Heart right ventricle (tissue), 16 donors: ENCODE measurements around the gene GPC5. TPM values are rescaled to one million over a fixed set of nuclear protein-coding genes. Genes with fewer than 3 reads are reported as not detected.

Experiments
- ATAC-seq, 8 donors: fragments of 200-7000 bp; cut with Tn5 transposase; one replicate each; pipeline ENCODE4 v1.9.1; 2020; ENCODE audit warnings: mild to moderate bottlenecking in 8 of 8, moderate library complexity in 8 of 8, moderate number of reproducible peaks in 1 of 8
- DNase-seq, 2 donors: peaks; one replicate each; pipeline ENCODE4 v3.0.0-alpha.2; 2020
- H3K27ac ChIP-seq, 10 donors: fragments of 200-600 bp; sonication (generic) in 2 of 10; one replicate each; pipeline versions ENCODE4 v1.5.0 to v1.8.0; 2020 to 2022; ENCODE audit warnings: mild to moderate bottlenecking in 3 of 10
- H3K27me3 ChIP-seq, 7 donors: fragments of 200-600 bp; one replicate each; pipeline ENCODE4 v1.8.0; 2021 to 2022; ENCODE audit warnings: mild to moderate bottlenecking in 2 of 7
- H3K36me3 ChIP-seq, 9 donors: fragments of 200-600 bp; sonication (generic) in 1 of 9; one replicate each; pipeline versions ENCODE4 v1.5.0 to v1.8.0; 2020 to 2022; ENCODE audit warnings: mild to moderate bottlenecking in 2 of 9
- H3K4me1 ChIP-seq, 9 donors: fragments of 200-600 bp; sonication (generic) in 1 of 9; one replicate each; pipeline versions ENCODE4 v1.5.0 to v1.8.0; 2020 to 2022; ENCODE audit warnings: mild to moderate bottlenecking in 4 of 9
- H3K4me3 ChIP-seq, 10 donors: fragments of 200-600 bp; sonication (generic) in 2 of 10; one replicate each; pipeline versions ENCODE4 v1.5.0 to v1.8.0; 2020 to 2022; ENCODE audit warnings: mild to moderate bottlenecking in 7 of 10, moderate library complexity in 2 of 10
- H3K9me3 ChIP-seq, 11 donors: fragments of 200-600 bp in 10 of 11; sonication (generic) in 2 of 11; one replicate each; pipeline versions ENCODE4 v1.5.0 to v1.8.0; 2013 to 2022; ENCODE audit warnings: mild to moderate bottlenecking in 2 of 11, control low read depth in 1 of 11, moderate library complexity in 1 of 11
- WGBS, 2 donors: extraction: QIAGEN DNeasy Blood & Tissue Kit; methylation state at CpG; one replicate each; pipeline ENCODE4 v1.1.7; 2013; ENCODE audit warnings: inconsistent platforms in 1 of 2; 5-methylcytosine and 5-hydroxymethylcytosine counted together
- intact Hi-C, 10 donors: fragments of 100-400 bp; cut with DNase I; formaldehyde crosslinking; loops; one replicate each; pipeline versions ENCODE4 v1.11.1 to v1.14.2; 2022
- polyA plus RNA-seq, 2 donors: library from polyadenylated mRNA; stranded (reverse); fragments of 200-250 nt; gene quantifications; one replicate each; pipeline ENCODE4 v1.2.3, GENCODE V29; 2013
- total RNA-seq, 10 donors: library from RNA; stranded (reverse); fragmentation: NEBNext Ultra II Directional in 3 of 10; extraction: Animal tissue kit (Norgen Biotek cat#: 25700) in 3 of 10; gene quantifications; one replicate each; pipeline versions ENCODE4 v1.2.1 to v1.2.4, GENCODE V29; 2021 to 2023
- TF ChIP-seq, protein P1 (sequence below), 9 donors: fragments of 200-600 bp; sonication (generic) in 2 of 9; IDR thresholded peaks; one replicate each; pipeline versions ENCODE4 v1.5.0 to v1.8.0; 2021 to 2022; ENCODE audit warnings: antibody characterized with exemption in 9 of 9, mild to moderate bottlenecking in 5 of 9, moderate library complexity in 1 of 9
- donor health status: Arrhythmogenic right ventricular cardiomyopathy.
- donor health status: ischemic (EF 13 %, LVEDD 7.1; RV severe dilation, severe dysfunction).
- donor health status: healthy with polysubstance abuse.
- donor health status: DM: no; HTN: yes; CAD: no.
- donor health status: DM: no; HTN: no; CAD: no.
- donor health status: ischemic (EF 25% LVEDD 6.9; RV normal size, moderate dysfunction).
- donor health status: ischemic (EF 25% LVEDD 5.7; RV mildly dilated, moderate dysfunction).
- donor health status: healthy.
- donor health status: DM: yes; HTN: yes; CAD: no.
- donor health status: Ischemic cardiomyopathy.
- donor health status: ischemic (EF 35%, LVEDD 5.7; RV mildly dilated, moderate dysfunction).
- donor health status: nonischemic (EF 11% LVEDD 7.7; RV severe dilation, severe dysfunction).
- donor health status: DM: yes; HTN: yes; CAD: no.
- donor health status: PGD.
- donor health status: ischemic (EF 29% LVEDD 5.4; RV normal size, mild dysfunction).
- donor health status: nonischemic (EF 23%, LVEDD 6.1; RV moderate dilation, normal function).

The GPC5 gene
- total and polyA plus RNA-seq, 12 donors = 0.01 to 3.5 (median 0.70) TPM; not detected in 1

DNA sequence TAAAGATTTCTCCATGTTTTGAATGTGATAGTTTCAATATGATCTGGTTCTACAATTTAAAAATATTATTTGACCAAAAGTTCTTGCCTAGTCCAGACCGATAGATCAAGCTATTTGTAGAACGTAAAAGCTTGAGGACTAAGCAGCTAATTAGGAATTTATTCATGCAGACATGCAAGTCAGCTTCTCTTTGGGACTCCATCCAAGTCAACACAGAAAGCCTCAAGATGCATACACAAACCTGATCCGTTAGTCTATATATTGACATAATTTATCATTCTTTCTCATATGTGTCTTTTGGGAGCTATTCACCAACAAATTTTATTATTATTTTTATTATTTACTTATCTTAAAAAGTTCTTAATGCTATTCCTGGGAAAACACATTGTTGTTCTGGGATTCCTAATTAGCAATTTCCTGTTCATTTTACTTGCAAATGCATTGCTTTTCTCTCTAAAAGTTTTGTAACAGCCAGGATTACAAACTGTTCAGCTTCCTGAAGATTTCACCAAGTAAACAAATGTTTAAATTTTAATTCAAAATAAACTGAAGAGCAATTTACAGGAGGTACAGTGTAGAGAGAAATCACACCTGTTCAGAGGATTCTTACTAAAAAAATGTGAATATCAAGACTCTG lies 375.3 kb downstream of the GPC5 start:
- no peak overlapping the region for H3K27ac ChIP-seq
- intact Hi-C loops = no loop called here
- peaks cover 0 to 3% (median 0%) of the 10 kb centered on the region in 11 donors for H3K9me3 ChIP-seq
- DNase-seq (no peak), ATAC-seq (no peak)
- no peaks in the 10 kb centered on the region for H3K4me1 ChIP-seq
- WGBS, 2 donors = 45 to 53% methylated on average over 3 of the region's 3 CpGs
- TF ChIP-seq, protein P1, sequence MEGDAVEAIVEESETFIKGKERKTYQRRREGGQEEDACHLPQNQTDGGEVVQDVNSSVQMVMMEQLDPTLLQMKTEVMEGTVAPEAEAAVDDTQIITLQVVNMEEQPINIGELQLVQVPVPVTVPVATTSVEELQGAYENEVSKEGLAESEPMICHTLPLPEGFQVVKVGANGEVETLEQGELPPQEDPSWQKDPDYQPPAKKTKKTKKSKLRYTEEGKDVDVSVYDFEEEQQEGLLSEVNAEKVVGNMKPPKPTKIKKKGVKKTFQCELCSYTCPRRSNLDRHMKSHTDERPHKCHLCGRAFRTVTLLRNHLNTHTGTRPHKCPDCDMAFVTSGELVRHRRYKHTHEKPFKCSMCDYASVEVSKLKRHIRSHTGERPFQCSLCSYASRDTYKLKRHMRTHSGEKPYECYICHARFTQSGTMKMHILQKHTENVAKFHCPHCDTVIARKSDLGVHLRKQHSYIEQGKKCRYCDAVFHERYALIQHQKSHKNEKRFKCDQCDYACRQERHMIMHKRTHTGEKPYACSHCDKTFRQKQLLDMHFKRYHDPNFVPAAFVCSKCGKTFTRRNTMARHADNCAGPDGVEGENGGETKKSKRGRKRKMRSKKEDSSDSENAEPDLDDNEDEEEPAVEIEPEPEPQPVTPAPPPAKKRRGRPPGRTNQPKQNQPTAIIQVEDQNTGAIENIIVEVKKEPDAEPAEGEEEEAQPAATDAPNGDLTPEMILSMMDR (IDR thresholded peaks at IDR 0.05) = no peak
- peaks cover 0 to 3% (median 0%) of the 10 kb centered on the region in 7 donors for H3K27me3 ChIP-seq
- H3K4me3 ChIP-seq = no peak overlapping the region
- H3K36me3 ChIP-seq = no peaks in the 10 kb centered on the region

DNA sequence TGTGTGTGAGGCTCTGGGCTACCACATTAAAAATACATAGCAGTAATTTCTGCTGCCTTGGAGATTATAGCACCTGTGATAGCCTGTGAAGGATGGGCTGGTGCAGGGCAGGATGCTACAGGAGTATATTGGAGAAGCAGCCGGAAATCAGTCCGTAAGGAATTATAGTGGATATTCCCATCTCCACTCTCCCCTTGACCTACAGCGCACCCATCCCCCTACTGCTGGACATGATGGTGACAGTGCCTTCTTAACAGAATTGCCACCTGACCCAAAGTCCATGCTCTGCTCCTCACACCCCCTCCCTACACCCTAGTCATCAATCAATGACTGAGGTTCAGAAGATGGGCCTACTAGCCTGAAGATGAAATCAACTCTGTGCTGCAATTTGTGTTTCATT lies 376.0 kb downstream of the GPC5 start:
- H3K9me3 ChIP-seq = no peaks in the 10 kb centered on the region
- intact Hi-C loops = no loop called here
- H3K4me3 ChIP-seq = no peak overlapping the region
- DNase-seq = no peak
- no peak for ATAC-seq
- TF ChIP-seq, protein P1 (IDR thresholded peaks at IDR 0.05) = no peak
- H3K27ac ChIP-seq = no peak overlapping the region
- no peaks in the 10 kb centered on the region for H3K4me1 ChIP-seq
- no peaks in the 10 kb centered on the region for H3K36me3 ChIP-seq
- H3K27me3 ChIP-seq = no peaks in the 10 kb centered on the region
- WGBS, 2 donors = 90 to 97% methylated on average over 3 of the region's 3 CpGs

DNA sequence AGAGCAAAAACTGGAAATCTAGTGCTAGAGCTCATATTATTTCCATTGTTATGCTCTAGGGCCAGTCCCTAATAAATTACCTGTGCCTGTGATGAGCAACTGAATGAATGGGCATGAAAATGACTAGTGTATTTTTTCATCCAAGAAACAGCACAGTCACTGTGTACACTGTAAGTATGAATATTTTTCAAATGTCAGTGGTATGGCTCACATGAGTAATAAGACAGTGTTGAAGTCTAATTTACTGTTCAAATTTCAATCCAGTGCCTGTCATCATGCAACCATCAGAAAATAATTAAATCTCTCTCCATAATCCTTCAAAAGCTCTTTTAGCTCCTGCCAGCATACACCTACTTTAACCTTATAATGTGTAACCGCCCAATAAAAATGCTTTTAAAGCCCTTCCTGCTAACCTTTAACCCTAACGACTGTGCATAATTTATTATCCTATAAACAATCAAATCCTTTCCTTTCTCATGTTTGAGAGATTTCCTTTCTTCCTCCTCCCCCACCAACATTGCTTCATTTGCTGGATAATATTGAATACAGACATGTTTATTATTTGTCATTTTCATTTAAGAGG lies 378.3 kb downstream of the GPC5 start:
- H3K27me3 ChIP-seq = no peaks in the 10 kb centered on the region
- no peak for DNase-seq
- no peaks in the 10 kb centered on the region for H3K4me1 ChIP-seq
- TF ChIP-seq, protein P1 (IDR thresholded peaks at IDR 0.05) = no peak
- no peak overlapping the region for H3K27ac ChIP-seq
- H3K36me3 ChIP-seq = no peaks in the 10 kb centered on the region
- WGBS, 2 donors = 70 to 77% methylated on average over 2 of the region's 2 CpGs
- no peak for ATAC-seq
- intact Hi-C loops = no loop called here
- no peaks in the 10 kb centered on the region for H3K9me3 ChIP-seq
- H3K4me3 ChIP-seq = no peak overlapping the region

DNA sequence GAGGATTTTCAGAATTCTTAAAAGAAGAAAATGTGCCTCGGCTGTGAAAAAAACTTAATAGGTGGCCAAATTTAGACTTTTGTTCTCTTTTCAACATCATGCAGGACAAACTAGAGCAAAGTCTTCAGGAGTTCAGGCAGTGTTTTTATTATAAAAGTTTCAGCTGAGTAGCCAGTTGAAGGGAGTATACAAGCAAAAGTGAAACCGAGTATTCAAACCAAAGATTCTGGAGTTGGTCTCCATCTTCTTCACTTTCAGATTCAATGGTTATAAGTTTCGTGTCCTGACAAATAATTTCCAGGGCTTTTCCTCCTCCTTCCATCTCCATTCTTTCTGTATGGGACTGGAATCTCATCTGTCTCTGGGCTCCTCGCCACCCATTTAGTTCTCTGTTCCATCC lies 379.7 kb downstream of the GPC5 start:
- Histone ChIP-seq H3K4me3 (no peak overlapping the region), H3K4me1 (no peaks in the 10 kb centered on the region), H3K27ac (no peak overlapping the region), H3K9me3 (no peaks in the 10 kb centered on the region), H3K36me3 (no peaks in the 10 kb centered on the region), H3K27me3 (no peaks in the 10 kb centered on the region)
- 85 to 89% methylated on average over 4 of the region's 4 CpGs for WGBS, 2 donors
- no peak for DNase-seq
- TF ChIP-seq, protein P1 (IDR thresholded peaks at IDR 0.05) = no peak
- no peak for ATAC-seq
- intact Hi-C loops = no loop called here
